Sigmoid colon (tissue), 7 donors: ENCODE results near the gene APOL3. TPM values are rescaled to one million over a fixed set of nuclear protein-coding genes. Genes with fewer than 3 reads are reported as not detected.

Experiments
- DNase-seq: peaks from one replicate; pipeline ENCODE4 v3.0.0-alpha.2; 2019
- H3K27ac ChIP-seq, 4 donors: fragments of 200-600 bp; sonication (generic); one replicate each; pipeline ENCODE4 v1.5.1; 2016 to 2019; ENCODE audit warnings: mild to moderate bottlenecking in 1 of 4
- H3K27me3 ChIP-seq, 3 donors: fragments of 200-600 bp; sonication (generic); one replicate each; pipeline ENCODE4 v1.5.1; 2019; ENCODE audit warnings: mild to moderate bottlenecking in 1 of 3
- H3K36me3 ChIP-seq, 4 donors: fragments of 200-600 bp; sonication (generic); one replicate each; pipeline ENCODE4 v1.5.1; 2016 to 2019
- H3K4me1 ChIP-seq, 4 donors: fragments of 200-600 bp; sonication (generic); one replicate each; pipeline ENCODE4 v1.5.1; 2017 to 2019
- H3K4me3 ChIP-seq, 4 donors: fragments of 200-600 bp; sonication (generic); one replicate each; pipeline ENCODE4 v1.5.1; 2017 to 2019; ENCODE audit warnings: mild to moderate bottlenecking in 2 of 4, moderate library complexity in 1 of 4
- H3K9me3 ChIP-seq, 4 donors: fragments of 200-600 bp in 3 of 4; sonication (generic) in 3 of 4; one replicate each; pipeline versions ENCODE4 v1.5.1 to v1.6.1; 2013 to 2019
- EP300 ChIP-seq, 4 donors: sonication (generic); formaldehyde crosslinking; IDR thresholded peaks; one replicate each; pipeline ENCODE4 v1.6.1; 2017; ENCODE audit warnings: antibody characterized with exemption in 4 of 4
- POLR2A ChIP-seq, 2 donors: fragments of 450-650 bp; IDR thresholded peaks; one replicate each; pipeline ENCODE4 v1.6.1; 2016; ENCODE audit warnings: antibody characterized with exemption in 2 of 2, mild to moderate bottlenecking in 2 of 2, moderate library complexity in 2 of 2
- POLR2AphosphoS5 ChIP-seq, 4 donors: sonication (generic); formaldehyde crosslinking; IDR thresholded peaks; one replicate each; pipeline ENCODE4 v1.6.1; 2017; ENCODE audit warnings: antibody characterized with exemption in 4 of 4
- WGBS, 2 donors: extraction: QIAGEN DNeasy Blood & Tissue Kit; methylation state at CpG; one replicate each; pipeline ENCODE4 v1.1.7; 2013; 5-methylcytosine and 5-hydroxymethylcytosine counted together
- intact Hi-C: fragments of 100-400 bp; cut with DNase I; formaldehyde crosslinking; loops from one replicate; pipeline ENCODE4 v1.15.1; 2023
- polyA plus RNA-seq, 3 donors: library from polyadenylated mRNA; stranded (reverse); fragments of 200-250 nt; gene quantifications; one replicate each; pipeline ENCODE4 v1.2.3, GENCODE V29; 2013
- total RNA-seq, 4 donors: library from RNA; depleted of rRNA; stranded (reverse); fragments of >200 nt; gene quantifications; one replicate each; pipeline ENCODE4 v1.1.0, GENCODE V29; 2016
- TF ChIP-seq, protein P1 (sequence below), 4 experiments: fragments of 450-650 bp in 3 of 4; fragments of 200-600 bp in 1 of 4; IDR thresholded peaks; one replicate each; pipeline ENCODE4 v1.5.1; 2016 to 2019; ENCODE audit warnings: antibody characterized with exemption in 4 of 4, mild to moderate bottlenecking in 3 of 4, moderate library complexity in 2 of 4
- donor health status: healthy with polysubstance abuse.
- donor health status: Bipolar disorder and iron deficiency.
- donor health status: healthy.

Gene APOL3
- total and polyA plus RNA-seq, 7 donors = 7.4 to 48.9 (median 27.4) TPM

DNA sequence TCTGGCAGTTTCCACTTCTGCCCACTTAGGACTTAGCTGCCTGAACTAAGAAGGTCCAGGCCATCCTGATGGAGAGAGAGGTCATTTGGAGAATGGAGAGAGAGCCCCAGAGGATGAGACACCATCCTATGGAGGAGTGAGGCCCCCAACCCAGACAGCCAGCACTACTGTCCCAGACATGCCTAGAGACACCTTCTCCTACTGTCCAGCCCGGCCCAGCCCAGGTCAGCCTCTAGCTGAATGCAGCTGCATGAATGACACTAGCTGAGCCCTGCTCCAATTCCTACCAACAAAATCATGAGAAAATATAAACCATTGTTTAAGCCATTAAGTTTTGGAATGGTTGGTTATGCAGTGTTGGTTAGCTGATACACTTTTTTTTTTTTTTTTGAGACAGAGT is 47.4 kb downstream of the APOL3 start:
- intact Hi-C loops = no loop called here
- Histone ChIP-seq H3K4me3 (no peak overlapping the region), H3K27ac (no peak overlapping the region), H3K36me3 (no peaks in the 10 kb centered on the region), H3K4me1 (peaks cover 0 to 6% (median 3%) of the 10 kb centered on the region in 4 donors), H3K27me3 (no peaks in the 10 kb centered on the region), H3K9me3 (no peaks in the 10 kb centered on the region)
- DNase-seq = peak; percentile 33
- 84 to 86% methylated on average over 1 of the region's 1 CpG for WGBS, 2 donors
- TF ChIP-seq, protein P1, sequence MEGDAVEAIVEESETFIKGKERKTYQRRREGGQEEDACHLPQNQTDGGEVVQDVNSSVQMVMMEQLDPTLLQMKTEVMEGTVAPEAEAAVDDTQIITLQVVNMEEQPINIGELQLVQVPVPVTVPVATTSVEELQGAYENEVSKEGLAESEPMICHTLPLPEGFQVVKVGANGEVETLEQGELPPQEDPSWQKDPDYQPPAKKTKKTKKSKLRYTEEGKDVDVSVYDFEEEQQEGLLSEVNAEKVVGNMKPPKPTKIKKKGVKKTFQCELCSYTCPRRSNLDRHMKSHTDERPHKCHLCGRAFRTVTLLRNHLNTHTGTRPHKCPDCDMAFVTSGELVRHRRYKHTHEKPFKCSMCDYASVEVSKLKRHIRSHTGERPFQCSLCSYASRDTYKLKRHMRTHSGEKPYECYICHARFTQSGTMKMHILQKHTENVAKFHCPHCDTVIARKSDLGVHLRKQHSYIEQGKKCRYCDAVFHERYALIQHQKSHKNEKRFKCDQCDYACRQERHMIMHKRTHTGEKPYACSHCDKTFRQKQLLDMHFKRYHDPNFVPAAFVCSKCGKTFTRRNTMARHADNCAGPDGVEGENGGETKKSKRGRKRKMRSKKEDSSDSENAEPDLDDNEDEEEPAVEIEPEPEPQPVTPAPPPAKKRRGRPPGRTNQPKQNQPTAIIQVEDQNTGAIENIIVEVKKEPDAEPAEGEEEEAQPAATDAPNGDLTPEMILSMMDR (IDR thresholded peaks at IDR 0.05) = no peak
- TF ChIP-seq EP300 (IDR thresholded peaks at IDR 0.05) = no peak
- no peak for TF ChIP-seq POLR2A (IDR thresholded peaks at IDR 0.05)
- no peak for TF ChIP-seq POLR2AphosphoS5 (IDR thresholded peaks at IDR 0.05)

DNA sequence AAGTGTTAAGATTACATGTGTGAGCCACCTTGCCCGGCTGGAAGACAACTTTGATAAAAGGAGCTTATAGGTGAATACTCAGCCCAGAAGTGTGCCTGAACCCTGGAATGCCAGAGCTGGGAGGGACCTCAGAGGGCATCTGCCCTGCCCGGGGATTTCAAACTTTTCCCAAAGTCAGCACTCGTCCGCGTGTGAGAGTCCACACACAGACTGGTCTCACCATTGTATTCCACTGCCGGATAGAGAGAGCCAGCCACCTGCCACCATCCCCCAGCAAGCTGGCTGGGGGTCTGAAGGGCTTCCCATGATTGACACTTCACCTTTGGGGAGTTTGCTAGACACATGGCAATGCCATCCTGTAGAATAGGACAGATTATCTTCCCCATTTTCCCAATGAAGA is 49.2 kb downstream of the APOL3 start:
- intact Hi-C loops = no loop called here
- TF ChIP-seq, protein P1 (IDR thresholded peaks at IDR 0.05) = no peak
- TF ChIP-seq EP300 (IDR thresholded peaks at IDR 0.05) (no peak), POLR2AphosphoS5 (IDR thresholded peaks at IDR 0.05) (no peak), POLR2A (IDR thresholded peaks at IDR 0.05) (no peak)
- H3K27ac ChIP-seq = no peak overlapping the region
- DNase-seq = peak; percentile 54
- no peaks in the 10 kb centered on the region for H3K9me3 ChIP-seq
- no peaks in the 10 kb centered on the region for H3K27me3 ChIP-seq
- no peak overlapping the region for H3K4me3 ChIP-seq
- WGBS, 2 donors = 93 to 95% methylated on average over 6 of the region's 6 CpGs
- peaks cover 0 to 6% (median 3%) of the 10 kb centered on the region in 4 donors for H3K4me1 ChIP-seq
- H3K36me3 ChIP-seq = no peaks in the 10 kb centered on the region

DNA sequence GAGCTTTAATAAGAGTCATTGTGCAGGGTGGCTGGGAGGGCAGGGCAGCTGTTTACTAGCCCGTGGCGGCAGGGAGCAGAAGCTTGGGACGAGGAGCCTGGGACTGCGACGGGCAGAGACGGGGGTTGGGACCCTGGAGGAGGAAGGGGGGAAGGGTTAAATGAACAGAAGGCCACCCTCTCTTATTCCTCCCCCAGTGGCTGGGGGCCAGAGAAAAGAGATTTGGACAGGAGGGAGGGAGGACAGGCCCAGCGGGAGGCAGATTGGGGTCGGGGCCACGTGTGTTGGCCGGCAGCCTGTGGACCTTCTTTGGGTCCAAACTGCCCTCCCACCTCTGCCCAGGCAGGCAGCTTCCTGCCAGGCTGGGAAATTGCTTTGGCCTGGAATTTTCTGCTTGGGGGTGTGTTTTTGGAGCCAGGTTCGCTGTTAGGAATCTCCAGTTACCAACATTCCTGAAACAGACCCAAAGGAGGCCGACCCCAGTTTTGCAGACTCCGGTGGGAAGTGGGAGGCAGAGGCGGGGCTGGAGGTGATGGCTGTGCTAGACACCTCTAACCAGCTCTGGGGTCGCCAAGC is 50.2 kb downstream of the APOL3 start:
- no peak overlapping the region for H3K27ac ChIP-seq
- intact Hi-C loops = no loop called here
- no peaks in the 10 kb centered on the region for H3K36me3 ChIP-seq
- H3K4me1 ChIP-seq = peaks cover 0 to 6% (median 3%) of the 10 kb centered on the region in 4 donors
- no peak for TF ChIP-seq POLR2AphosphoS5 (IDR thresholded peaks at IDR 0.05)
- no peak for TF ChIP-seq POLR2A (IDR thresholded peaks at IDR 0.05)
- no peak for TF ChIP-seq EP300 (IDR thresholded peaks at IDR 0.05)
- TF ChIP-seq, protein P1 (IDR thresholded peaks at IDR 0.05) = no peak
- DNase-seq = peak; percentile 54
- no peak overlapping the region for H3K4me3 ChIP-seq
- H3K9me3 ChIP-seq = no peaks in the 10 kb centered on the region
- no peaks in the 10 kb centered on the region for H3K27me3 ChIP-seq
- WGBS, 2 donors = 63 to 80% methylated on average over 15 of the region's 15 CpGs

DNA sequence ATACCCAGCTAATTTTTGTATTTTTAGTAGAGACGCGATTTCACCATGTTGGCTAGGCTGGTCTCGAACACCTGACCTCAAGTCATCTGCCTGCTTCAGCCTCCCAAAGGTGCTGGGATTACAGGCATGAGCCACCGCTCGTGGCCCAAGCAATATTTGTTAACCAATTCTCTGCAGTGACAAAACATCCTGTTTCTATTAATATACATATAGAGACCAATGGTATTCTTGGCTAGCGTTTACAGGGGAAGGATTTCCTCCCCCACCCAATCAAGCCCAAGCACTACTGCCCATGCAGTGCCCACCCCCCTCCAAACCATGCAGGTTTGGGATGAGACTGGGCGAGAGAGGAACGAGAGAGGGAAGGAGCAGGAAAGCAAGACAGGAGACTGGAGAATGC is 53.1 kb downstream of the APOL3 start:
- TF ChIP-seq POLR2A (IDR thresholded peaks at IDR 0.05) (no peak), POLR2AphosphoS5 (IDR thresholded peaks at IDR 0.05) (no peak), EP300 (IDR thresholded peaks at IDR 0.05) (no peak)
- TF ChIP-seq, protein P1 (IDR thresholded peaks at IDR 0.05) = no peak
- DNase-seq = peak; percentile 18
- Histone ChIP-seq H3K4me3 (no peak overlapping the region), H3K36me3 (no peaks in the 10 kb centered on the region), H3K9me3 (no peaks in the 10 kb centered on the region), H3K27me3 (no peaks in the 10 kb centered on the region), H3K4me1 (peaks cover 0 to 6% (median 3%) of the 10 kb centered on the region in 4 donors), H3K27ac (no peak overlapping the region)
- intact Hi-C loops = no loop called here
- 63 to 65% methylated on average over 8 of the region's 8 CpGs for WGBS, 2 donors

DNA sequence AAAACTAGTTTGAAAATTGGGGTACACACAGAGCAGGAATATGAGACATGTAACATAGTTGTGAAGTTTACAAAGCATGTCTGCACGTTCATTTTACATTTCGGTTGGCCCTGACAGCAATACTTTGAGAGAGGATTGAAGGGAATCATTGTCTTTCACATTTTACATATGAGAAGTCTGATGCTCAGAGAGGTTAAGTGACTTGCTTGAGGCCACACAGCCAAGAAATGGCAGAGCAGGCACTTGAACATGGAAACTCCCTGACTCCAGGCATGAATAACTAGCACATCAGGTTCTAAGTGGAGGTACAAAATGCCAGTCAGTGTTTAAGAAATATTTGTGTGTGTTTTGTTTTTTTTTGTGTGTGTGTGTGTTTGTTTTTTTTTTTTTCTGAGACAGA is 53.6 kb downstream of the APOL3 start:
- H3K9me3 ChIP-seq = no peaks in the 10 kb centered on the region
- TF ChIP-seq POLR2AphosphoS5 (IDR thresholded peaks at IDR 0.05) (no peak), POLR2A (IDR thresholded peaks at IDR 0.05) (no peak), EP300 (IDR thresholded peaks at IDR 0.05) (no peak)
- TF ChIP-seq, protein P1 (IDR thresholded peaks at IDR 0.05) = no peak
- WGBS, 2 donors = 80 to 92% methylated on average over 2 of the region's 2 CpGs
- DNase-seq = no peak
- H3K27ac ChIP-seq = no peak overlapping the region
- H3K4me3 ChIP-seq = no peak overlapping the region
- no peaks in the 10 kb centered on the region for H3K27me3 ChIP-seq
- no peaks in the 10 kb centered on the region for H3K36me3 ChIP-seq
- H3K4me1 ChIP-seq = peaks cover 0 to 6% (median 3%) of the 10 kb centered on the region in 4 donors
- intact Hi-C loops = no loop called here
